Stimulated activated CD8-positive, alpha-beta memory T cell treated with anti-CD3 and anti-CD28 coated beads, Interleukin-4, amount 100 ng/mL, for 24 hours (primary cell): ENCODE results near the gene LCP1.

Experiments used
- DNase-seq: peaks from one replicate; pipeline ENCODE4 v3.0.0-alpha.2; 2020; ENCODE audit warnings: low read depth

The LCP1 gene

DNA sequence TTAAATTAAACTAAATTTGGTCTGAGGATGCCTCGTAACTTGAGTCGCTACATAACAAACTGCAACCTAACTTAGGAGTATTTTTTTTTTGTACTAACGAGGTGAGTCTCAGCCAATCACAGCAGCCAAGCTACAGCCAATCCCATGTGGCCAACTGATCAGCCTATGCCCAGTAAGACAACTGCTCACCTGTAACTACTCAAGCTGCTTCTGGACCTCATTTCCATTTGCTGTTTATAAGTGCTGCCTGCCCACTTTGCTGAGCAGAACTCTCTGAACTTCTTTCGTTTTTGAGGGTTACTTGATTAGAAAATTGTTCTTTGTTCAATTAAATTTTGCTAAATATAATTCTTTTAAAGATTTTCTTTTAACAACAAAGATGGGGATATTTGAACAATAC is 81.0 kb downstream of the LCP1 start:
- DNase-seq: no peak

DNA sequence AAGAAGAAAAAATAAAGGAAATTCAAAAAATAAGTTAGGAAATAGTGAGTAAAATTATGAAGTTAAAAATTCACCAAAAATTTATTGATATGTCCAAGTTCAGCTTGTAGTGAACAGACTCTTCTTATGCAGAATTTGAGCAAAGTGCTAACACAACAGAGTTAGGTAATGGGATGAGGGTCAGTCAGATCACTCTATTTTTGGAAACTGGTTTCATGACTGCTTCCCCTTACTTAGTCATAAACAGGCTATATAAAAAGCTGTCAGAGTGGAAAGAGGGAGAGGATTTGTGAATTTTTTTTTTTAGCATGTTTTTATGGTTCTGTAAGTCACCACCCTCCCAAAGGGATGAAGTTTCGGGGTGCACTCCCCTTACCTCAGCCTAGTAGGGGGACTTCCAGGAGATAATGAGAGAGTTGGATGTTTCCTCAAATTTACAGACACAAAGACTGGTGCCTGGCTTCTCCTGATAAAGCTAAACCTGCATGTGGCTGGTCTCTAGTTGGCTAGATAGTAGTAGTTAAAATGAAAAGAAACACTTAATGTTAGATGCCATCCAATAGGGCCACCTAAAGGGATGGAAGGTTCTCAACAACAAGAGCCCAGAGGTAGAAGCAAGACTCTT is 81.7 kb downstream of the LCP1 start:
- no peak for DNase-seq

DNA sequence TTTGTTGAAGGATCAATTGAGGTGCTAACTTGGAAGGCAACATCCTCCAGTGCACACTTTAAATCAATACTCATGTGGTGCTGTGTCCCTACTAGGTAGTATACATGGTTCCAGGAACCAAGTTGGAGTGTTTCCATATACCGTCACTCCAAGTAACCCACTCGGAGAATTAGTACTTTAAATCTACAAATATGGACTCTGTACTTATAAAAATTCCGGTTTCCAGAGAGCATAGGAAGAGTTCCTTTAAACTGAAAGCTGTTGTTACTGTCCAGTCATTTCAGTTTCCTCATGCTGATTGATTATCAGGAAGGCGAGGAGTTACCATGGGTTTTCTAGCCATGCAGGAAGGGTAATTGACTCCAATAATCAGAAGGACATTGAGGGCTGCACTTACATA is 84.3 kb downstream of the LCP1 start:
- DNase-seq: no peak

DNA sequence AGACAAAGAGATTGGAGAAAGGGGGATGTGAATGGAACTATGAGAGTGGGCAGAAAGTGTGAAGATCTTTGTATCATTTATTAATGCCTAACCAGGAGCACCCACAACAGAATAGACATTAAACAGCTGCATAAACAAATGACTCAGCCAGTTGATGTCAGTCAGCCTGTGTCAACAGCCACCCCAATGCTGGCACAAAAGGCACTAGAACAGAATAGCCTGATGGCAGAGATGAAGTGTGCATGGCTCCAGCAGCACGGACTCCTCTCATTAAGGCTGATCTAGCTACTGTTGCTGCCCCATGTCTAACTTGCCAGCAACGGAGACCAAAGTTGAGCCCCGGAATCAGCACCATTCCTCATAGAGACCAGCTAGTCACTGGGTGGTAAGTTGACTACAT is 85.0 kb downstream of the LCP1 start:
- no peak for DNase-seq

DNA sequence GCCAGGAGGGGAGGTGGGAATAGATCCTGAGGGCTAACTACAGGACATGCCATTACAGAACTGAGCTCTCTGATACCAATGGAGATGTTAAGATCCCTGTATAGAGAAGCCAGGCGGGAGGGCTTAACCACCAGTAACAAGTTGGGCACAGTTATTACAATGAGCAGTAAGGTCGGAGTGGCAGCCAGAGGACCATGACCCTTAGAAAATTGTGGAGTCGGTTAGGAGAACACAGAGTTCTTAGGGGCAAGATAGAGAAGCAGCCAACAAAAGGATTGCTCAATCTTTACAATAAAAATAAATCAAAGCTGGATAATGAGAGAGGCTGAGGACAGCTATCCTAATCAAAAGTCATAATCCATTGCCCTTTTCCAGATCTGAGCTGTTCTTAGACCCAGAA is 87.5 kb downstream of the LCP1 start:
- DNase-seq: no peak

DNA sequence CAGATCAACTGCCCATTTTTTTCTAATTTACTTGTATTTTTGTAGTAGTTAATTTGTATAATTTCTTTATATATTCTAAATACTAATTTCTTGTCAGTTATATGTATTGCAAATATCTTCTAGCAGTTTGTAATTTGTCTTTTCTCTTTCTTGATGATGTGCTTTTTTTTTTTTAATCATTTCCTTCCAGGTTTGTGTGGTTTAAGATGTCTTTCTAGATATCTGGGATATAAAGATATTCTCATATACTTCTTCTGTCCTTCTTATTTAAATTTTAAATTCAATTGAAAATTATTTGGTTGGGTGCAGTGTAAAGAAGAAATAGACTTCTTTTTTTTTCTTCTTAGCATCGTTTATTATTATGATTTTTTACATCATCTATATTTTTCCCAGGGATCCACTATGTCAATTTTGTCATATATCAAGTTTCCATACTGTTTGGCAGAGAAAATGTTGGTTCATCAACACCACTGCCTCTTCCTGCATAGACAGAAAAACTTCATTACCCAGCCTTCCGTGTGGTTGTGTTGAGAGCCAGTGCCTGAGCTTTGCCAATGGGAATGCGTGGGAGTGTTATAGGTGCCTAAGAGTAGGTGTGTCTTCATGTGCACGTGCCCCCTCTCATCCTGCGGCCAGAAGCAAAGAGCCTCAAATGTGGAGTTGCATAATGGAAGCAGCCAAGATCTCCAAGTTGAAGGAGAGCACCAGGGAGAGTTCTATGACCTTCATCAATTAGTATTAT is 93.0 kb downstream of the LCP1 start:
- no peak for DNase-seq

DNA sequence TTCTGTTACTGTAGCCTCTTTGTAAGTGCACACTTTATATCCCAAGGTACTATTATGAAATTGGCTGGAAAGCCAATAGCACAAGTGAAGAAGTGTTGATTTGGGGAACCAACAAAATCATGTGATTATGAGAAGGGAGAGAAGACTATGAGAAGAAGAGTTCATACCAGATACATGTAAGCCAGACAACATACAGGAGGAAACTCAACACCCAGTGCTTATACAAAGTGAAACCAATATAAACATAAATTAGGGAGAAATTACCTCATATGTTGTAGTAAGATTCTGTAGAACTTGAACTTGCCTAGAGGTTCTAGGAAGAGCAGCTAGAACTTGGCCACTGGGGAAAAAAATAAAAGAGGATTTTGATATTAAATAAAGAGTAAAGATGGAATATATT is 94.5 kb downstream of the LCP1 start:
- no peak for DNase-seq

DNA sequence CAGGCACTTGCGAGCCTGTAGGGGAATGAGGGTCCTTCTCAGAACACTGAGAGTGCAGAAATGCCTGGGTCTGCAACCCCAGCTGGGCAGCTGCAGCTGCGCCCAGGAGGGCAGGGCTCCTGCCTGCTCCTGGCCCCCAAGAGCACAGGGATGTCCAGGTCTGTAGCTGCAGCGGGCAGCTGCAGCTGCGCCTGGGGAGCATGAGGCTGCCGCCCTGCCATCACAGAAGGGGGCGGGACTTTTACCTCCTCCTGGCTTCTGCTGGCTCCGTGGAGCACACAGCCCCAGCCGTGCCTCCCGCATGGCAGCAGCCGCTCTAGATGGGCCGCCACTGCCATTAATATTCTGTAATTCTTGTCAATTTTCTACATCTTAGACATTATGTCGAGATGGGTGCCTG is 95.0 kb downstream of the LCP1 start:
- DNase-seq: no peak

DNA sequence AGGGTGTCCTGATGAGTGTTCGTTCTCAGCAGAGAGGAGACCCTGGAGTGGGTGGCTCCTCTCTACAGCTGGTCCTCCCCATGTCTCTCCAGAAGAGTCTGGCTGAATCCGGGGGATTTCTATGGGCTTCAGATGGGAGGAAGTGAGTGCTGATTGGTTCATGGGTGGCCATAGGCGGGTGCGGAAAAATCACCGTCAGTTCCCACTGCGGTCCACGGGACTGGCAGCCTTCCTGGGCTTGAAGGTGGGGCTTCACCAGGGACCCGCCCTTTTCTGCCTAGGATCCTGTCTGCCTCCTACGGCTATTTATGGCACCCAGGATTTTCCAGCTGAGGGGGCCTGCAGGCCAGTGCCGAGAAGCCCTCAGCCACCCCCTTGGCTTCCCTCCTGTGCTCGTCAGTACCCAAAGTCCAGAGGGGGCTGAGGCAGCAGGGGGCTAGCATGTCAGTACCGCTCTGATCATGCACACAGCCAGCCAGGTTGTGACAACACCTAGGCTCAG is 95.5 kb downstream of the LCP1 start:
- DNase-seq: no peak

DNA sequence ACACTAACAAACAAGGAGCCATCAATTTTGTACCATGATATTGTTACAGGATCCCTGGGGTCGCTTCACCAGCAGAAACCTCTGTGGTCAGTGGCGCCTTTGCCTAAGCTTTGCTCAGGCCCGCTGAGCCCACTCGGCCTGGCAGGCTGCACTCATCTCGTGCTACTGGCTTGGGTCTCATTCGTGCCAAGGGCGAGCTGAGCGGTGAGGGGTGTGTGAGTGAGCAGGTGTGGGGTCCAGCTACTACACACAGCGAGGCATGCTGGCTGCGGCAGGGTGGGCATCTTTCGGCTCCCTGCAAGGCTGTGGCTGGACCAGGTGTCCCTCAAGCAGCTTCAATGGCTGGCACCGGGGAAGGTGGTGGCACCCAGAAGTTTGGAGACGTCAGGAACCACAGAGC is 96.2 kb downstream of the LCP1 start:
- no peak for DNase-seq

DNA sequence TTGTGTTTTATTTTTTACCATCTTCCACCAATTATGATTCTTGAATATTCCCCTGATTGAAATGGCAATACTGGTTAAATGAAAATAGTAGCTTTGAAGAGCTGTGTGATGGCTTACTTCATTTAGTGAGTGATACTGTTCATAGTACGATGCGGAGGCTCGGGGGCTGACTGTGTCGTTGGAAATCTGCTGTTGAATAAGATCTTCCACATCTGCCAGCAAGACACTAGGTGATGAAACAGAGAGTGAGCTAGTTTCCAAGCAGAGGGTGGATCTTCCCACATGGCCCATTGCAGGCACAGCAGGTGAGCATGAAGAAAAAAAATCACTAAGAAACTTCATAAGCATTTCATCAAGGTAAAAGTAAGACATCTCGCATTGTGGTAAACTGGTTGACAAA is 99.7 kb downstream of the LCP1 start:
- no peak for DNase-seq

DNA sequence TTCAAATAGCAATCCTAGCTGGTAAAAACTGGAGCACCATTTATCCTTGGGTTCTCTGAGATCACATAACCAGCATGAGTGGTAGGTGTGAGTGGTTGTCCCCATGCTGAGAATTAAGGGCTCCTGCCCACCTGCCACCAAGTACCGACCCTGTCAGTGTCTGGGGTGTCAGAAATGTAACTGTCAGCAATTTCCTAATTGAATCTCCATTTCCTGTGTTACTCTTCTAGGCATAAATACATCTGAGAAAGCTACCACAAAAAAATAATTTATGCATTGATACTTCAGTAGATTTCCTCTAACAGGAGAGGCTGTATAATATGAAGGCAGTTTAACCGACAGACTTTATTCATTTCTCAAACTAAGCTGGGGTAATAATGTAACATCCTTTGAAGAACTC is 102.2 kb downstream of the LCP1 start:
- no peak for DNase-seq

DNA sequence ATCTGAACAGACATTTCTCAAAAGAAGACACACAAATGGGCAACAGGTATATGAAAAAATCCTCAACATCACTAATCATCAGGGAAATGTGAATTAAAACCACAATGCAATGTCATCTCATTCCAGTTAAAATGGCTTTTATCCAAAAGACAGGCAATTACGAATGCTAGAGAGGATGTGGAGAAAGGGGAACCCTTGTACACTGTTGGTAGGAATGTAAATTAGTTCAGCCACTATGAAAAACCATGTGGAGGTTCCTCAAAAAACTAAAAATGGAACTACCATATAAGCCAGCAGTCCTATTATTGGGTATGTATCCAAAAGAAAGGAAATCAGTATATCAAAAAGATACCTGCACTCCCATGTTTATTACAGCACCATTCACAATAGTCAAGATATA is 104.7 kb downstream of the LCP1 start:
- no peak for DNase-seq

DNA sequence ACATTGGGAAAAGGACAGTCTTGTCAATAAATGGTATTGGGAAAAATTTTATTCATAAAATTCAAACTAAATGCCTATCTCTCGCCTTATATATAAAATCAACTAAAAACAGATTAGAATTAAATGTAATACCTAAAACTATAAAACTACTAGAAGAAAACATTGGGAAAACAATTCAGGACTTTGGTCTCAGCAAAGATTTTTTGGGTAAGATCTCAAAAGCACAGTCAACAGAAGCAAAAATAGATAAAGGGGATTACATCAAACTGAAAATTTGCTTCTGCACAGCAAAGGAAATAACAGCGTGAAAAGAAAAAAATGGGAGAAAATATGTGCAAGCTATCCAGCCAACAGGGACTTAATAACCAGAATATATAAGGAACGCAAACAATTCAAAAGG is 105.2 kb downstream of the LCP1 start:
- DNase-seq: no peak
